A549 treated with GW870086 at 1 μM for 4 hours (cell line): ENCODE data around the gene PPP1R2C. TPM values are rescaled to one million over a fixed set of nuclear protein-coding genes. Genes with fewer than 3 reads are reported as not detected.

Source experiments
- total RNA-seq: library from RNA; stranded (reverse); fragments of 200-300 nt; extraction: Qiagen RNA extraction; gene quantifications from 5 replicates; pipeline ENCODE4 v1.2.3, GENCODE V29; 2022; ENCODE audit warnings: low read depth

Gene PPP1R2C
- not detected in 5 replicates for total RNA-seq

DNA sequence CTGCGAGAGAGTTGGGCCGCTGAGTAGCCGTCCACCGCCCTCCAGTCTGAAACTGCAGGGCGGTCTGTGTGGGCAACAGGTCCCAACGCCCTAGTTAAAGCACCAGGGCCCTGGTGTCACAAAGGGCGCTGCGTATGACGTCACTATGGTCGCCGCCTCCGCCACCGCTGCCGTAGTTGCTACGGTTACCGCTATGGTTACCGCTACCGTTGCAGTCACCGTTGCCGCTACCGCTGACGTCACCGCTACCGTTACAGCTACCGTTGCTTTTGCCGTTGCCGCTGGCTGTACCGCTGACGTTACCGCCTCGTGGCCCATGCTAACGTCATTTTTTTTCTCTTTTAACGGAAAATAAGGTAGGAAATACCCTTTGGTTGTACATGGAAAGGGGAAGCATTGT is at the start of gene PPP1R2C:
Gene PPP1R2C, minus strand, starts transcription at position 68 of the 400 bp plus-strand sequence. CDS start 84 bp downstream, outside the sequence.

